HFF-Myc (cell line): ENCODE data around the gene METAP2.

Source experiments
- DNase-seq: peaks from one replicate; pipeline ENCODE4 v3.0.0-alpha.2; 2011; ENCODE audit warnings: low read depth; ENCODE audit errors: extremely low read depth
- H3K4me3 ChIP-seq: replicated peaks from 2 replicates; pipeline ENCODE4 v1.5.1; 2011; ENCODE audit warnings: low read depth, mild to moderate bottlenecking, control low read depth, low read length
- TF ChIP-seq, protein P1 (sequence below): IDR thresholded peaks from 2 replicates; pipeline ENCODE4 v1.5.1; 2012; ENCODE audit warnings: mild to moderate bottlenecking, low read depth, low read length, control low read depth; ENCODE audit errors: missing control alignments

Gene METAP2

GRCh38 chr12:95553197-95553943 lies 79.4 kb downstream of the METAP2 start:
- TF ChIP-seq, protein P1, sequence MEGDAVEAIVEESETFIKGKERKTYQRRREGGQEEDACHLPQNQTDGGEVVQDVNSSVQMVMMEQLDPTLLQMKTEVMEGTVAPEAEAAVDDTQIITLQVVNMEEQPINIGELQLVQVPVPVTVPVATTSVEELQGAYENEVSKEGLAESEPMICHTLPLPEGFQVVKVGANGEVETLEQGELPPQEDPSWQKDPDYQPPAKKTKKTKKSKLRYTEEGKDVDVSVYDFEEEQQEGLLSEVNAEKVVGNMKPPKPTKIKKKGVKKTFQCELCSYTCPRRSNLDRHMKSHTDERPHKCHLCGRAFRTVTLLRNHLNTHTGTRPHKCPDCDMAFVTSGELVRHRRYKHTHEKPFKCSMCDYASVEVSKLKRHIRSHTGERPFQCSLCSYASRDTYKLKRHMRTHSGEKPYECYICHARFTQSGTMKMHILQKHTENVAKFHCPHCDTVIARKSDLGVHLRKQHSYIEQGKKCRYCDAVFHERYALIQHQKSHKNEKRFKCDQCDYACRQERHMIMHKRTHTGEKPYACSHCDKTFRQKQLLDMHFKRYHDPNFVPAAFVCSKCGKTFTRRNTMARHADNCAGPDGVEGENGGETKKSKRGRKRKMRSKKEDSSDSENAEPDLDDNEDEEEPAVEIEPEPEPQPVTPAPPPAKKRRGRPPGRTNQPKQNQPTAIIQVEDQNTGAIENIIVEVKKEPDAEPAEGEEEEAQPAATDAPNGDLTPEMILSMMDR, result no peak
- DNase-seq, result no peak
- H3K4me3 ChIP-seq, result no peak overlapping the region

DNA sequence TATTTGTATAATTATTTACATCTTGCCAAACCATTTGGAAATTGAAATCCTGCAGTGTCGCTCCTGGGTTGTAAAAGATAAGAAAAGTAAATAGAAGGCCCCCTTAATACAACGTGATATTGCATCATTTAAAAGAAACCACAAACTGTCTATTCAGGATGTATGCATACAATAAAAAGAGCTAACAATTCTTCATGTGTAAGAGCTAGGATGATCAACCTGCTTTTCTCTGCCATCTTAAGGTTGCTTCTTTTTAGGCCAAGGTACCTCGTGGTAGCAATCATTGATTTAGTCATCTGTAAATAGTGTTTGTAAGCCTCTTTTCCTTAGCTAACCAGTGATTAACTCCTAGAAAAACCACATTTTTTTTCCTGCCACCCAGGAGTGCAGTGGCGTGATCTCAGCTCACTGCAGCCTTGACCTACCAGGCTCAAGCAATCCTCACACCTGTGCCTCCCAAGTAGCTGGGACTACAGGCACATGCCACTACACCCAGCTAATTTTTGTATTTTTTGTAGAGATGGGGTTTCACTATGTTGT lies 80.7 kb downstream of the METAP2 start:
- TF ChIP-seq, protein P1, result no peak
- no peak for DNase-seq

GRCh38 chr12:95557625-95558024 lies 83.7 kb downstream of the METAP2 start:
- no peak overlapping the region for H3K4me3 ChIP-seq
- TF ChIP-seq, protein P1, result no peak
- no peak for DNase-seq

More for the DNA sequence above, 80.7 kb downstream of the METAP2 start:
- H3K4me3 ChIP-seq, result no peak overlapping the region
